Stimulated activated CD4-positive, alpha-beta T cell treated with anti-CD3 and anti-CD28 coated beads, Interleukin-12 subunit alpha, Interleukin-12 subunit beta, amount 100 ng/mL, for 48 hours (primary cell): ENCODE measurements around the gene IL24.

Experiments
- DNase-seq, 3 donors: peaks; one replicate each; pipeline ENCODE4 v3.0.0-alpha.2; 2020; ENCODE audit warnings: low read depth in 2 of 3, low spot score in 1 of 3

IL24 gene

GRCh38 chr1:206903687-206904086 lies 6.4 kb downstream of the IL24 start:
- DNase-seq, result no peak

DNA sequence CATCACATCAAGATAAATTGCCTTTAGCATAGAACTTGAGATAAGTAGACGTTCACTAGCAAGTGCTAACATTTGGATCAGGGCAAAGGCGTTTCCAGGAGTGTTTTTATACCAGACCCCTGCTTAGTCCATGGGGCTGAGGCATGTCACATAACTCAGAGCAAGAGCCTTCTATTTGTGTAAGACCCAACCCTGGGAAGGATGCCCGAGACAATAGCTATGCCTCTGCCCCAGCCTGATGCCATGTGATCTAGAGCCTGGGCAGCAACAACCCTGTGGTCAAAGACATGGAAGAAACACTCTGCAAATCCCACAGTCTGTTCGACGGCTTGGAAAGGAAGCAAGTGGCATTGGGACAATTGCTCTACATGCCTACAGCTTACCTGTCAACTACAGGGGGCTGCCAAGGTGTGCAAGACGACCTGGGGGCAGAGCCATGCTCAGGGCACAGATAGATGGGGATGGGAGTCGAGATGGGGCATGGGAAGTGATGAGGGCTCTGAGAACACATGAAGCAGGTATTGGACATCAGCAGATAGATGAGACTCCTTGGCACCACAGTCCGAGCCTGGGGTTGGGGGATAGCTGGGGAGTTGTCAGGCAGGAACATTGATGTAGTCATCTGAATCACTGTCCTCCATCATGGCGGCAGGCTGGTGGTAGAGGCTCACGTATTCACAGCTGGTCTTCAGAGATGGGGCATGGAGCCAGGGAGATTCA lies 7.3 kb downstream of the IL24 start:
- DNase-seq, result no peak

DNA sequence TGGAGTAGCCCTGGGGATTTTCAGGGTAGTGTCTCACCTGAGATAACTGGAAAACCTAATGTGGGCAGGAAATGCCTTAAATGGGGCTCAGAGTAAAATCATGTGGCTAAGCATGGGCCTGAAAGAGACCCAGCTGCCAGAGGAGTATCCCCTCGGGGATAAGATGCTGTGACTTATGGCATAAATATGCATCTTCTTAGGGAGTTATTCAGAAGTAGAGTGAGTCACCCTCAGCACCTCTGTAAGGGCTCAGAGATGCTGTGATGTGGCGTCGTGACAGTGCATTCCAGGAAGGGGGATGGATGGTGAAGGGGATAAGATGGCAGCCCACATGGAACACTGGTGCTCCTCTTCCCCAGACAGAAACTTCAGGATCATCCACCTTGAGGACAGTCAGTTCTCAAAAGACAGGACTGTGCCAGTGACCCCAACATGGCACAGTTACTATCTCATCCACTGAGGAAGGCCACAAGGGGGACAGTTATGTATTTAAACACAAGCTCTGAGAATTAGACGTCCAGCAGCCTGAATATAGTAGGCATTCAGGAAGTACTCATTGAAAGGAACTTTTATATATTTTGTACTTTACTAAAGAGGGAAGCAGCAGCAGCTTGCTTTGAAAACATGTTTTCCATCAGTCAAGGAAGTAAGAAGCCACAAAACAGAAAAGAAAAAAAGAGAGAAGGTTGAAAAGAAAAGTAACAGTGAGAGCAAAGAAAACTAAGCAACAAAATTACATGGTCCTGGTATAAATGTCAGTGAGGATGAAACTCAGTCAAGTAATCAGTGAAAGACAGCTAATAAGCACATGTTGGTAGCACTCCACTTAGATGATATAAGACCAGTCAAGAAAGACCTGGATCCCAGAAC lies 8.3 kb downstream of the IL24 start:
- DNase-seq, result peak in 1 of 3 donors; percentile 44

DNA sequence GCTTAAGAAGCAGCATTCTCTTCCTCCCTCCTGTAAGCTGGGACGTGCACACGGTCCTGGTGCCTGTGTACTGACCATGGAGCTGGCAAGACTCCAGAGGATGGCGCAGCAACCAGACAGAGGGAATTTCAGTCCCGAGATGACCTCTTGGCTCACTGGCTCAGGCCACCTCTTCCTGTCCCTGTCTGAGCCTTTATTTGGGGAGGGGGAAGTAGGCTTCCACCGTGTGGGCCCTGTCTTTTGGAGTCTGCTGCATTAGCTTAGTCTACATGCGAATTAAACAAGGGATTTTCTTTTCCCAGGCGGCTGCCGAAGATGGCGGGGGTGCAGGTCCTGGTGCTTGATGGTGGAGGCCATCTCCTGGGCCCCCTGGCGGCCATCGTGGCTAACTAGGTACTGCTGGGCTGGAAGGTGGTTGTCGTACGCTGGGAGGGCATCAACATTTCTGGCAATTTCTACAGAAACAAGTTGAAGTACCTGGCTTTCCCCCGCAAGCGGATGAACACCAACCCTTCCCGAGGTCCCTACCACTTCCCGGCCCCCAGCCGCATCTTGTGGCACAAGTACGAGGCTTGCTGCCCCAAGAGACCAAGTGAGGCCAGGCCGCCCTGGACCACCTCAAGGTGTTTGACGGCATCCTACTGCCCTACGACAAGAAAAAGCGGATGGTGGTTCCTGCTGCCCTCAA lies 10.2 kb downstream of the IL24 start:
- DNase-seq, result no peak

DNA sequence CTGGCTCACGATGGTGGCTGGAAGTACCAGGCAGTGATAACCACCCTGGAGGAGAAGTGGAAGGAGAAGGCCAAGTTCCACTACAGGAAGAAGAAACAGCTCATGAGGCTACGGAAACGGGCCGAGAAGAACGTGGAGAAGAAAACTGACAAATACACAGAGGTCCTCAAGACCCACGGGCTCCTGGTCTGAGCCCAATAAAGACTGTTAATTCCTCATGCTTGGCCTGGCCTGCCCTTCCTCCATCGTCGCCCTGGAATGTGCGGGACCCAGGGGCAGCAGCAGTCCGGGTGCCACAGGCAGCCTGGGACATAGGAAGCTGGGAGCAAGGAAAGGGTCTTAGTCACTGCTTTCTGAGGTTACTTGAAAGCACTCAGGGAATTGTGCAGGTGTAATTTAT lies 10.8 kb downstream of the IL24 start:
- no peak for DNase-seq

DNA sequence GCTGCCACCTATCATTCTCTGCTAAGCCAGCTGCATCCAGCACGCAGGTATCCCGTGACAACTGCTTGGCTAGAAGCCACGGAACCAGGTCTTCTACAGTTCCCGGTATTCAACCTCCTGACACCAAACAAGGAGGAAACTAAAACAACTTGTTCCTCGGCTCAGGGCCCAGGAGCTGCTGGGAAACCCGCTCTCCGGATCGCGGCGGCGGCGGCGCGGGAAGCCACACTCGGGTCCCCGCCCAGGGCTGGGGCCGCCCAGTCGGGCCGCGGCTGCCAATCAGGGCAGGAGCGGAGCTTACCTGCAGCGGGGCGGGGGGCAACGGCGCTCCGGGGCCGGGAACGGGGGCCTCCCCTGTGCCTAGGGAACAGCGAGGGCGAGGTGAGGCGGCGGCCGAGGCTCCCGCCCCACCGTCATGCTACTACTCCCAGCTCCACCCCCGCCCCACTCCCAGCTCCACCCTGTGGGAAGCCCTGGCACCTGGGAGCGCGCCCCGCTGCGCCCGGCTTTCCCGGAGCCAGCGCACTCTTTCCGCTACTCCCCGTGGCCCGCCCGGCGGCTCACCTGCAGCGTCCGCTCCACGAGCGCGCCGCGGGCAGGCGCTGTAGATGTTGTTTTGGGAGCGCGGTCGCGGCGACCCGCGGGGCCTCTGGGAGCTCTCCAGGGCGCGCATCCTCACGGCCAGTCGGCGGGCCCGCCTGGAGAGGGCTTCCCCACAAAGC lies 12.1 kb downstream of the IL24 start:
- DNase-seq, result no peak

- DNase-seq, result no peak
Observed at GRCh38 chr1:206909883-206910318, 12.7 kb downstream of the IL24 start.

- no peak for DNase-seq
Observed at GRCh38 chr1:206911064-206911663, 13.9 kb downstream of the IL24 start.

- peak; percentile 54 to 79 (median 56) for DNase-seq
Observed at GRCh38 chr1:206912445-206913095, 15.3 kb downstream of the IL24 start.

DNA sequence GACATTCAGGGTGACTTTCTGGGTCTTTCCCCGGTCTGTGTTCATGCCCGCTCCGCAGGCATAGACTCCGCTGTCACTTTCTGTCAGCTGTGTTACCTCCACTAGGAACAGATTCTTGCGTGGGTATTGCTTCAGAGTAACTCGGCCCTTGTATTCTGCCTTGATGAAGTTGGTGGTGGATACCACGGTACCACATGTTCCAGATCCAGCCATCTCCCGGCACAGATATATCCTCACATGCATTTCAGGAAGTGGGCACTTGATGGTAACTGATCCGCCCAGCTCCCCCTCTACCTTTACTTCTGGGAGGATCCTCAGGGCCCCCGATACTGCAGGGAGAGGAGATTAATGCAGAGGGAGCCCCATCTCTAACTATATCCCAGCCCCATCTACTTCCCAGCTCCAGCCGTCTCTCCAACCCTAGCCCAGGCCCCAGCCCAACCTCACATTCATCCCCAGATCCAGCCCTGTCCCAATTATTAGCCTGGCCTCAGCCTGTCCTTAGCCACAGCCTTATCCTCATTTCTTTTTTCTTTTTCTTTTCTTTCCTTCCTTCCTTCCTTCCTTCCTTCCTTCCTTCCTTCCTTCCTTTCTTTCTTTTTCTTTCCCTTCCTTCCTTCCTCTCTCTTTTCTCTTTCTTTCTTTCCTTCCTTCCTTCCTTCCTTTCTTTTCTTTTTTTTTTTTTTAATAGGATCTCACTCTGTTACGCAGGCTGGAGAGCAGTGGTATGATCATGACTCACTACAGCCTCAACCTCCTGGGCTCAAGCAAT lies 16.7 kb downstream of the IL24 start:
- no peak for DNase-seq

- no peak for DNase-seq
Observed at GRCh38 chr1:206915030-206915735, 17.9 kb downstream of the IL24 start.

DNA sequence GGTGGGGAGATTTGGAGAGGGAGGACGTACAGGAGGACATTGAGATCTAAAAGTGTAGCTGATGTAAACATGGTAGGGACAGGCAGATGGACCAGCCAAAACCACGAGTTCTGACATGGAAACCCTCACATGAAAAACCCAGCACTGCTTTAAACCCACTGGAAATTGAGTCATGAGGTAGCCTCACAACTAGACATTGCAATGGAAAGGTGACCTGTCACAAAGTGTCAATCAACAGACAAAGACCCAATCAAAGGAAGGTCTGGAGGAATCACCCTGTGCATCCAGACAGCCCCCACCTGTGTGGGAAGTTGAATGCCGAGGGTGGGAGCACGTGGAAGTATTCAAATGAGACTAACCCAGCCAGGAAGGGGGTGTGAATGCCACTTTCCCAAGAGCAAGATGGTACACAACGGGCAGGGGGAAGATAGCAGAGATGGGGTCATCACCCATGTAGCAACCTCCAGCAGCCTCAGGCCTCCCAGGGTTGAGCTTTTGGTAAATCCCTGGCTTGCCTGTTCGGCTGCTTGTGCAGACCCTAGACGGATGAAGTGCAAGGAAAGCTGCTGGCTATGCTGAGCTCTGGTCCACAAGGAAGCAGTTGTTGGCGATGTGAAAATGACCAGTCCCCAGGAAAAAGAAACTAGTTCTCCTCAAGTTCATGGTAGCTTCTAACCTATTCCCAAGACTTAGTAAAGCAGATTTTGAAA lies 18.9 kb downstream of the IL24 start:
- DNase-seq, result no peak

DNA sequence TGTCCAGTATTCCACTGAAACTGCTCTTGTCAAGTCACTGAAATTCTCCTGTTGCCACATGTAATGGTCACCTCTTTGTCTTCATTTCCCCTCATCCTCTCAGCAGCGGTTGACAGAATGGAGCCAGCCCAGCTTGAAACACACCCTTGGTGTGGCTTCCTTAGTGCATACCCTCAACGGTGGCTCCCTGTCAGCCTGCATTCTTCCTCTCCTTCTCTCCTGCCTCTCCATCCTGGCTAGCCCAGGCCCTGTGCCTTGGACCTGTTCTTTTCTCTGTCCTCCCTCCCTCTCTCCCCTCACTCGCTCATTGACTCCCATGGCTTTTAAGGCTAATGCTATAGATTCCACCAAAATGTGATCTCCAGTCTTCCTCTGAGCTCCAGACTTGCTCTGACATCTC lies 20.8 kb downstream of the IL24 start:
- no peak for DNase-seq

- DNase-seq, result no peak
Observed at GRCh38 chr1:206921772-206922265, 24.6 kb downstream of the IL24 start, which contains the start of gene FCMR. TSS of gene FCMR (minus strand) at chr1:206921941. CDS start at chr1:206921854, 87 bp downstream.

DNA sequence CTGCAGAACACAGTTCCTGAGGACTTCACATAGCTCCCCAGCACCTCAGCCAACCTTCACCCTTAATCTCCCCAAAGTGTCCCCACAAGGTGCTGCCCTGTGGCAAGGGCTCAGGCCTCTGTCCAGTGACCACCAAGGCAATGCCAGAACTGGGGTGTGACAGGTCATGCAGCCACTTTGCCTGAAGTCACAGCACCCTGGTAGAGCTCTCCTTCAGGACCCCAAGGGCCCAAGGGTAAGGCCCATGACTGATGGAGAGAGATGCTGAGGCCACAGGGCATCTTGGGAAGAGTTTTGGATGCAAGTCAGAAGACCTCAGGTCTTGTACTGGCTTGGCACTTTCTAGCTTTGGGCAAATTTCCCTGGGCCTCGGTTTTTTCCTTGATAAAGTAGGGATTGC lies 25.3 kb downstream of the IL24 start:
- no peak for DNase-seq

DNA sequence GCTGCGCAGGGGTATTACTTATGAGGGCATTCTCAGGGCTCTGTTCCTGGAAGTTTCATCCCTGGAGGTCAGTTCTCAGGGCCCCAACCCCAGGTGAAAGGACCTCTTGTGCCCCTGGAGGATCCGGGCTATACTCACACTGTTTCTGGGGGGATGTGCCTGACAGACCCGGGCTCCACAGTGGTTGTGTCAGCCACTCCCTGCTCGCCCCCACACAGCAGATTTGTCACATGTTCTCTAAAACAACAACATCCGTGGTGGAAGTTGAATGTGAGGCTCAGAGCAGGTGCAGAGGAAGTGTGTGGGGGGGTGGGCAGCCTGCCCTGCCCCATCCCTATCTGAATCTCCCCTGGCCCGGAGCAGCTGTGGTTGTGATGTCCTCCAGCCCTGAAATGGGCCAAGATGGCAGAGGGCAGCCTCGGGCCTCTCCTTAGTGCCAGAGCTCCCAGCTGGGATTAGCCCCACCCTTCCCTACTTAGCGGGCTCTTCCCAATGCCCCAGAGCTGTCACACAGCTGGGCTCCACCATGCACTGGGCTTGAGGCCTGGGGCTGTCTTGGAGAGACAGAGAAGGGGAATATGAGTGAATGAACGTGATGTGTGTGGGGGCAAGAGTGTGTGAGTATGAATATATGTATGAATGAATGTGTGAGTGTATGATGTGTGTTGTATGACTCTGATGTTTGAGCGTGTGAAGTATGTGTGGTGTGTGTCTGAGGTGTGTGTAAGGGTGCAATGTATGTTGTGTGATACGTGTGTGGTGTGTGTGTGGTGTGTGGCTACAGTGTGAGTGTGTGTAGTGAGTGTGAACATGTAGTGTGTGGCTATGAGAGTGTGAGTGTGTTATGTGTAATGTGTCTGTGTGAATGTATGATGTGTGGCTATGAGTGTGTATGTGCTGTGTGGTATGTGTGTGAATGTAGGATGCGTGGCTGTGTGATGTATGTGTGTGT lies 26.0 kb downstream of the IL24 start:
- peak; percentile 41 to 54 (median 44) for DNase-seq
